Right cardiac atrium (tissue), 5 donors: ENCODE data around the gene FANCL. TPM values are rescaled to one million over a fixed set of nuclear protein-coding genes. Genes with fewer than 3 reads are reported as not detected.
"Not testable (repeated sequence)": the region's sequence is repeated elsewhere in the genome, so short reads cannot be mapped to it uniquely, and the experiment has no call there.

Experiments
- ATAC-seq, 2 donors: fragments of 200-7000 bp; cut with Tn5 transposase; one replicate each; pipeline versions ENCODE4 v1.8.0 to v1.9.1; 2020; ENCODE audit warnings: moderate library complexity in 2 of 2, mild to moderate bottlenecking in 1 of 2
- DNase-seq, 3 donors: peaks; one replicate each; pipeline ENCODE4 v3.0.0-alpha.2; 2020
- H3K27ac ChIP-seq: one replicate; pipeline ENCODE4 v1.5.1; 2013; ENCODE audit warnings: mild to moderate bottlenecking, low read length, control low read depth, moderate library complexity
- H3K27me3 ChIP-seq: one replicate; pipeline ENCODE4 v1.6.1; 2013; ENCODE audit not compliant: control insufficient read depth, insufficient read depth
- H3K4me1 ChIP-seq: one replicate; pipeline ENCODE4 v1.6.1; 2013; ENCODE audit warnings: low read length; ENCODE audit not compliant: control insufficient read depth, insufficient read depth
- H3K4me3 ChIP-seq: one replicate; pipeline ENCODE4 v1.5.1; 2013; ENCODE audit warnings: low read length, control low read depth
- H3K9me3 ChIP-seq: one replicate; pipeline ENCODE4 v1.6.1; 2013; ENCODE audit warnings: low read length; ENCODE audit not compliant: control insufficient read depth
- WGBS: extraction: QIAGEN DNeasy Blood & Tissue Kit; methylation state at CpG from one replicate; pipeline ENCODE4 v1.1.7; 2013; 5-methylcytosine and 5-hydroxymethylcytosine counted together
- intact Hi-C, 4 donors: fragments of 100-400 bp; cut with DNase I; formaldehyde crosslinking; loops; one replicate each; pipeline versions ENCODE4 v1.11.0 to v1.14.0; 2022 to 2023
- polyA plus RNA-seq: library from polyadenylated mRNA; stranded (reverse); fragments of 200-250 nt; gene quantifications from one replicate; pipeline ENCODE4 v1.2.3, GENCODE V29; 2013
- total RNA-seq, 4 donors: library from RNA; stranded (reverse); fragmentation: NEBNext Ultra II Directional; extraction: Animal tissue kit (Norgen Biotek cat#: 25700); gene quantifications; one replicate each; pipeline ENCODE4 v1.2.1, GENCODE V29; 2021
- donor health status: healthy with polysubstance abuse.
- donor health status: DM: no; HTN: yes; CAD: no.
- donor health status: DM: no; HTN: no; CAD: no.
- donor health status: DM: no; HTN: yes; CAD: no; lungs with severe emphysema.
- donor health status: DM: yes; HTN: yes; CAD: no.

Gene FANCL
- total and polyA plus RNA-seq, 5 donors: 11.6 to 19.5 (median 16.1) TPM

- H3K4me1 ChIP-seq: no peaks in the 10 kb centered on the region
- H3K9me3 ChIP-seq: no peaks in the 10 kb centered on the region
- no peak overlapping the region for H3K4me3 ChIP-seq
- H3K27me3 ChIP-seq: no peaks in the 10 kb centered on the region
- ATAC-seq (no peak), DNase-seq (no peak)
- intact Hi-C loops: no loop called here
- 96% methylated on average over 5 of the region's 5 CpGs for WGBS
- H3K27ac ChIP-seq: no peak overlapping the region
Measured at GRCh38 chr2:58120626-58121229, 120.4 kb downstream of the FANCL start.

- H3K4me3 ChIP-seq, H3K9me3 ChIP-seq, H3K27ac ChIP-seq, ATAC-seq, H3K4me1 ChIP-seq, intact Hi-C loops, H3K27me3 ChIP-seq: not testable (repeated sequence)
- WGBS: 96% methylated on average over 9 of the region's 9 CpGs
- peak in 1 of 3 donors; percentile 14 for DNase-seq
Measured at GRCh38 chr2:58113563-58113962, 127.6 kb downstream of the FANCL start.

- no peak overlapping the region for H3K4me3 ChIP-seq
- DNase-seq: no peak
- no peaks in the 10 kb centered on the region for H3K4me1 ChIP-seq
- ATAC-seq: no peak
- H3K27ac ChIP-seq: no peak overlapping the region
- no peaks in the 10 kb centered on the region for H3K27me3 ChIP-seq
- intact Hi-C loops: no loop called here
- WGBS: 99% methylated on average over 6 of the region's 6 CpGs
- H3K9me3 ChIP-seq: no peaks in the 10 kb centered on the region
Measured at GRCh38 chr2:58110765-58111164, 130.4 kb downstream of the FANCL start.

- no peak overlapping the region for H3K27ac ChIP-seq
- no peaks in the 10 kb centered on the region for H3K9me3 ChIP-seq
Measured at GRCh38 chr2:58109481-58109880, 131.6 kb downstream of the FANCL start.

More at GRCh38 chr2:58109481-58109880, 131.6 kb downstream of the FANCL start:
- no peak for ATAC-seq
- no peak for DNase-seq
- intact Hi-C loops: no loop called here
- WGBS: 90% methylated on average over 2 of the region's 2 CpGs
- H3K4me1 ChIP-seq: no peaks in the 10 kb centered on the region
- H3K27me3 ChIP-seq: no peaks in the 10 kb centered on the region
- no peak overlapping the region for H3K4me3 ChIP-seq

Other genes starting within 250 kb of the FANCL start
- gene VRK2, start 194.5 kb downstream of the FANCL start, total RNA-seq: 10 to 100 TPM; 22.3 to 28.9 (median 24.7) TPM
- gene VRK2, start 194.5 kb downstream of the FANCL start, polyA plus RNA-seq: 10.2 TPM